K562 (cell line): Measurements from ENCODE around the gene COL9A3. TPM values are rescaled to one million over a fixed set of nuclear protein-coding genes. Genes with fewer than 3 reads are reported as not detected.

Experiments
- ATAC-seq: fragments of 200-7000 bp; cut with Tn5 transposase; 3 replicates; pipeline ENCODE4 v1.9.1; 2020; ENCODE audit warnings: moderate library complexity
- BruUV-seq: library from RNA; stranded (reverse); fragments of 400-500 nt; replicated peaks from 2 replicates; lab custom pipeline; 2021; lab: Mats Ljungman, UMichigan
- CTCF ChIA-PET: fragments of 300-600 bp; formaldehyde crosslinking; extraction: SDS; loops from one replicate; lab custom pipeline; 2021; ENCODE audit warnings: low intra/inter-chr PET ratio; lab: Yijun Ruan, JAX
- POLR2A ChIA-PET: fragments of 300-600, 350-650 bp; sonication (Branson Sonifier 250); formaldehyde crosslinking; extraction: SDS; loops from one replicate; lab custom pipeline; 2021; ENCODE audit warnings: antibody characterized with exemption, inconsistent platforms; lab: Yijun Ruan, JAX
- DNase-seq, 4 experiments: peaks; one replicate each; pipeline versions ENCODE4 v3.0.0 to v3.0.0-alpha.2; 2011 to 2018; ENCODE audit warnings: low spot score in 3 of 4, mixed read lengths in 3 of 4; ENCODE audit errors: extremely low read depth in 1 of 4
- FAIRE-seq: peaks from 2 replicates; lab custom pipeline; 2011; peaks lifted over from hg19 to GRCh38; lab: Jason Lieb, UNC
- H2AFZ ChIP-seq: 2 replicates; pipeline ENCODE4 v1.6.0; 2011; ENCODE audit warnings: low read depth, low read length, control low read depth, inconsistent platforms
- H3K27ac ChIP-seq: fragments of 200-600 bp; 3 replicates; pipeline ENCODE4 v1.8.0; 2011; ENCODE audit warnings: low read depth, mild to moderate bottlenecking, control low read depth, inconsistent platforms, low read length, moderate library complexity, mixed read lengths; ENCODE audit errors: extremely low read depth
- H3K27me3 ChIP-seq, 2 experiments: fragments of 300-600 bp in 1 of 2; 2 replicates in 1 of 2; 3 replicates in 1 of 2; pipeline versions ENCODE4 v1.6.0 to v1.8.0; 2011; ENCODE audit warnings: inconsistent platforms in 2 of 2, low read length in 2 of 2, mild to moderate bottlenecking in 1 of 2, mixed read lengths in 1 of 2, moderate library complexity in 1 of 2; ENCODE audit not compliant: control insufficient read depth in 2 of 2, insufficient read depth in 2 of 2
- H3K36me3 ChIP-seq: fragments of 300-600 bp; 3 replicates; pipeline ENCODE4 v1.8.0; 2011; ENCODE audit warnings: mild to moderate bottlenecking, low read length, inconsistent platforms; ENCODE audit not compliant: control insufficient read depth, insufficient read depth
- H3K4me1 ChIP-seq, 2 experiments: fragments of 200-600 bp in 1 of 2; replicated peaks in 1 of 2; 2 replicates in 1 of 2; 3 replicates in 1 of 2; pipeline versions ENCODE4 v1.5.1 to v1.8.0; 2011; ENCODE audit warnings: inconsistent platforms in 2 of 2, low read length in 2 of 2, mild to moderate bottlenecking in 1 of 2, mixed read lengths in 1 of 2, moderate library complexity in 1 of 2; ENCODE audit not compliant: control insufficient read depth in 2 of 2, insufficient read depth in 2 of 2
- H3K4me2 ChIP-seq: 2 replicates; pipeline ENCODE4 v1.6.1; 2011; ENCODE audit warnings: low read length, control low read depth, inconsistent platforms, mixed read lengths; ENCODE audit not compliant: insufficient read depth
- H3K4me3 ChIP-seq: fragments of 200-600 bp; sonication (generic), shearing (Covaris generic); 2 replicates; pipeline ENCODE4 v1.5.1; 2016; ENCODE audit warnings: control low read depth, inconsistent platforms
- H3K79me2 ChIP-seq: fragments of 200-600 bp; 3 replicates; pipeline ENCODE4 v1.8.0; 2011; ENCODE audit warnings: low read length, inconsistent platforms; ENCODE audit not compliant: control insufficient read depth, insufficient read depth
- H3K9ac ChIP-seq, 2 experiments: 2 replicates each; pipeline versions ENCODE4 v1.6.0 to v1.6.1; 2011; ENCODE audit warnings: low read depth in 2 of 2, low read length in 2 of 2, control low read depth in 1 of 2, inconsistent platforms in 1 of 2, mild to moderate bottlenecking in 1 of 2, mixed read lengths in 1 of 2; ENCODE audit not compliant: insufficient read depth in 1 of 2
- H3K9me1 ChIP-seq: one replicate; pipeline ENCODE4 v1.6.0; 2011; ENCODE audit warnings: inconsistent platforms, mild to moderate bottlenecking, low read length, moderate library complexity; ENCODE audit not compliant: control insufficient read depth, insufficient read depth
- H3K9me3 ChIP-seq: replicated peaks from 2 replicates; pipeline ENCODE4 v1.5.1; 2011; ENCODE audit warnings: low read depth, low read length, inconsistent platforms; ENCODE audit not compliant: control insufficient read depth, insufficient read depth
- H4K20me1 ChIP-seq: replicated peaks from 2 replicates; pipeline ENCODE4 v1.6.1; 2011; ENCODE audit warnings: low read length, inconsistent platforms, mixed read lengths; ENCODE audit not compliant: control insufficient read depth, insufficient read depth
- HNRNPL ChIP-seq: fragments of 200-400 bp; formaldehyde crosslinking; IDR thresholded peaks from 2 replicates; pipeline ENCODE4 v1.6.1; 2017; ENCODE audit warnings: low read depth, mild to moderate bottlenecking, low read length
- WGBS: fragments of 100-300 bp; shearing (Covaris generic); methylation state at CpG from one replicate; pipeline ENCODE4 v1.1.6; 2016; ENCODE audit warnings: low coverage, mixed read lengths; ENCODE audit not compliant: insufficient coverage; ENCODE audit errors: missing lambda C conversion rate; 5-methylcytosine and 5-hydroxymethylcytosine counted together
- in situ Hi-C: fragments of 300-500 bp; cut with MboI; formaldehyde crosslinking; loops from 4 replicates; pipeline ENCODE4 v1.15.0; 2018; ENCODE audit warnings: inconsistent platforms, mixed read lengths
- intact Hi-C: fragments of 100-400 bp; cut with micrococcal nuclease; formaldehyde crosslinking; loops from 2 replicates; pipeline ENCODE4 v1.14.2; 2022
- polyA plus RNA-seq, 8 experiments: library from polyadenylated mRNA; depleted of rRNA in 4 of 8; stranded (reverse) in 5 of 8; unstranded in 3 of 8; fragments of >200 nt; fragmentation: Nextera tagmentation in 2 of 8; fragmentation: Illumina TruSeq in 1 of 8; extraction: Ambion mirVana in 2 of 8; extraction: Trizol in 1 of 8; gene quantifications; 2 replicates each; pipeline versions ENCODE4 v1.2.1 to v1.2.3, GENCODE V29; 2011 to 2014; ENCODE audit warnings: inconsistent platforms in 1 of 8, missing spikeins in 1 of 8
- total RNA-seq, 7 experiments: library from RNA; depleted of rRNA in 6 of 7; stranded (reverse); fragments of >200 nt in 6 of 7; fragmentation: Illumina TruSeq in 2 of 7; extraction: Trizol in 2 of 7; gene quantifications; 2 replicates each; pipeline versions ENCODE4 v1.2.1 to v1.2.3, GENCODE V29; 2011 to 2021; ENCODE audit warnings: low replicate concordance in 1 of 7
- TF ChIP-seq, protein P1 (sequence below): fragments of 450-650 bp; IDR thresholded peaks from 2 replicates; pipeline ENCODE4 v1.6.1; 2018; ENCODE audit not compliant: partially characterized antibody
- TF ChIP-seq, protein P2 (sequence below): sonication (generic); formaldehyde crosslinking; IDR thresholded peaks from 2 replicates; pipeline ENCODE4 v1.8.0; 2023; ENCODE audit warnings: missing genetic modification reagents, mild to moderate bottlenecking, borderline replicate concordance

COL9A3 gene
- total and polyA plus RNA-seq, 9 of the 15 experiments (the other 6 are each of a cell fraction or from before 2014, with no cell fraction given) = 0.14 to 3.6 (median 0.88) TPM; not detected in 1

DNA sequence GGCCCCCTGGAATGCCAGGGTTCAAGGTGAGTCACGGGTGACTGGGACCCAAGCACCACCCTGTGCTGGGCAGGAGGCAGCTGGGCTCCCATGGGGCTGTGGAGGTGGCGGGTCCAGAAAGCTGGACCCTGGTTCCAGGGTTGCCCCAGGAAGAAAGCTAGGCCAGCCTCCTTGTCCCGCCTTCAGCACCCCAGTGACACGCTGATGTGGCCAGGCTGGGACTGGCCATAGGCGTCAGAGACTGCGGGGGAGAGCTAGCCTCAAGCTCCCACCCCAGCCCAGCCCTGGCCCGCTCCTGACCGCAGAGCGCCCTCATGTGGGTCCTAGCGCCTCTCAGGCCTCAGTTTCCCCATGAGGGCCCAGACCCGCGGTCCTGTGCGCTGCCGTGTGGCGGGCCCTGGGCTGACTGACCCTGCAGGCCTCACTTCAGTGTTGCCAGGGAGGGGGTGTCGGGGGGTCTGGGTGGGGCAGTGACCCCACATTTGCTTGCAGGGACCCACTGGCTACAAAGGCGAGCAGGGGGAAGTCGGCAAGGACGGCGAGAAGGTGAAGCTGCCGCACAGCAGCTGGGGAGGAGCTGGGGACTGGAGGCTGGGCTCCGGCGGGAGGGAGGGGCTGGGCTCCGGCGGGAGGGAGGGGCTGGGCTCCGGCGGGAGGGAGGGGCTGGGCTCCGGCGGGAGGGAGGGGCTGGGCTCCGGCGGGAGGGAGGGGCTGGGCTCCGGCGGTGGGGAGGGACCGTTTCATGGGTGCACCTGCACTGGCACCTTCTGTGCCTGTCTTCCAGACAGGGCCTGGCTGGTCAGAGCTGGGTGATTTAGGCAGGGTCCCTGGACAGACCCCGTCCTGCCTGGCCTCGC, 7.9 kb downstream of the COL9A3 start (continued):
- TF ChIP-seq, protein P1, sequence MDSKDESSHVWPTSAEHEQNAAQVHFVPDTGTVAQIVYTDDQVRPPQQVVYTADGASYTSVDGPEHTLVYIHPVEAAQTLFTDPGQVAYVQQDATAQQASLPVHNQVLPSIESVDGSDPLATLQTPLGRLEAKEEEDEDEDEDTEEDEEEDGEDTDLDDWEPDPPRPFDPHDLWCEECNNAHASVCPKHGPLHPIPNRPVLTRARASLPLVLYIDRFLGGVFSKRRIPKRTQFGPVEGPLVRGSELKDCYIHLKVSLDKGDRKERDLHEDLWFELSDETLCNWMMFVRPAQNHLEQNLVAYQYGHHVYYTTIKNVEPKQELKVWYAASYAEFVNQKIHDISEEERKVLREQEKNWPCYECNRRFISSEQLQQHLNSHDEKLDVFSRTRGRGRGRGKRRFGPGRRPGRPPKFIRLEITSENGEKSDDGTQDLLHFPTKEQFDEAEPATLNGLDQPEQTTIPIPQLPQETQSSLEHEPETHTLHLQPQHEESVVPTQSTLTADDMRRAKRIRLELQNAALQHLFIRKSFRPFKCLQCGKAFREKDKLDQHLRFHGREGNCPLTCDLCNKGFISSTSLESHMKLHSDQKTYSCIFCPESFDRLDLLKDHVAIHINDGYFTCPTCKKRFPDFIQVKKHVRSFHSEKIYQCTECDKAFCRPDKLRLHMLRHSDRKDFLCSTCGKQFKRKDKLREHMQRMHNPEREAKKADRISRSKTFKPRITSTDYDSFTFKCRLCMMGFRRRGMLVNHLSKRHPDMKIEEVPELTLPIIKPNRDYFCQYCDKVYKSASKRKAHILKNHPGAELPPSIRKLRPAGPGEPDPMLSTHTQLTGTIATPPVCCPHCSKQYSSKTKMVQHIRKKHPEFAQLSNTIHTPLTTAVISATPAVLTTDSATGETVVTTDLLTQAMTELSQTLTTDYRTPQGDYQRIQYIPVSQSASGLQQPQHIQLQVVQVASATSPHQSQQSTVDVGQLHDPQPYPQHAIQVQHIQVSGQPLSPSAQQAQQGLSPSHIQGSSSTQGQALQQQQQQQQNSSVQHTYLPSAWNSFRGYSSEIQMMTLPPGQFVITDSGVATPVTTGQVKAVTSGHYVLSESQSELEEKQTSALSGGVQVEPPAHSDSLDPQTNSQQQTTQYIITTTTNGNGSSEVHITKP = peak; percentile 15

DNA sequence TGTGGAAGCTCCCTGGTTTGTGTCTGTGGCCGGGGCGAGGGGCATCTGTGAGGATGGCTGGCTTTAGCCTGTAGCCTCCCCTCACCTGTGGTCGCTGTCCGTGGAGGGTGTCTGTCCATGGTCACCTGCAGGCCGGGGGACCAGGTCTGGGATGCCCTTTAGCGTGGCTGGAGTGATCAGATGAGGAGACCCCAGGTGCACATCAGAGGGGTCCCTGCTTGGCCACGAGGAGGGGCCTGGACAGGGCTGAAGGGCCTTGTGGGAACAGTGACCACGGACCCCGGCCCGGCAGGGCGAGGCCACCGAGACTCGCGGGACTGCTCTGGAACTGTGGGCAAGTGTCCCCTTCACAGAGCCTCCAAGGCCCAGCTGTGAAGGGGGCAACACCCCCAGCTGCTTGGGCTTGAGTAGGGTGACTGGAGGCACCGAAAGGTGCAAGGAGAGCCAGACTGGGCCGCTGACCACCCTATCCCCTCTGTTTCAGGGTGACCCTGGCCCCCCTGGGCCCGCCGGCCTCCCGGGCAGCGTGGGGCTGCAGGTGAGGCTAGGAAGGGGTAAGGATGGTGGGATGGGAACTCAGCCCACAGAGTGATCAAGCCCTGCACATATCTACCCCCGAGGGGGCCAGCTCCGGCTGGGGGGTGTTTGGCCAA, 8.6 kb downstream of the COL9A3 start:
- H3K4me1 ChIP-seq = peaks cover 12 to 100% of the 10 kb centered on the region in 2 experiments
- ChIA-PET POLR2A (interaction anchor here (0.6 to 1.4 kb wide), 5 partner anchors 53 to 101 kb away, joined by 3 to 5 read pairs (median 3); no protein-coding TSS in a partner anchor), CTCF (no interaction called here)
- H3K27me3 ChIP-seq = no peaks in the 10 kb centered on the region
- in situ Hi-C loops = loop anchor here (10.0 kb wide), 1 partner anchor 189 kb away; no protein-coding TSS in a partner anchor
- H3K36me3 ChIP-seq = no peaks in the 10 kb centered on the region
- ATAC-seq (no peak), FAIRE-seq (no peak), DNase-seq (no peak)
- H3K4me2 ChIP-seq = peak overlapping the region; percentile 49; the same call in 1 of the 2 replicates
- no peaks in the 10 kb centered on the region for H3K79me2 ChIP-seq
- H3K9me1 ChIP-seq = no peaks in the 10 kb centered on the region
- intact Hi-C loops = loop anchor here (10.0 kb wide), 1 partner anchor 49 kb away; no protein-coding TSS in a partner anchor
- no peak overlapping the region for H2AFZ ChIP-seq
- peak overlapping the region in 1 of 2 experiments; percentile 61; a peak in 1 of 4 replicates for H3K9ac ChIP-seq
- H3K27ac ChIP-seq = no peak overlapping the region
- H3K9me3 ChIP-seq = no peaks in the 10 kb centered on the region
- WGBS = 43% methylated on average over 19 of the region's 22 CpGs
- H4K20me1 ChIP-seq = 0 out of 2 replicates have a peak, but pooled peaks cover 3% of the 10 kb centered on the region
- no peak overlapping the region for H3K4me3 ChIP-seq
- no TSS peak for BruUV-seq
- TF ChIP-seq HNRNPL = no peak
- TF ChIP-seq, protein P2, sequence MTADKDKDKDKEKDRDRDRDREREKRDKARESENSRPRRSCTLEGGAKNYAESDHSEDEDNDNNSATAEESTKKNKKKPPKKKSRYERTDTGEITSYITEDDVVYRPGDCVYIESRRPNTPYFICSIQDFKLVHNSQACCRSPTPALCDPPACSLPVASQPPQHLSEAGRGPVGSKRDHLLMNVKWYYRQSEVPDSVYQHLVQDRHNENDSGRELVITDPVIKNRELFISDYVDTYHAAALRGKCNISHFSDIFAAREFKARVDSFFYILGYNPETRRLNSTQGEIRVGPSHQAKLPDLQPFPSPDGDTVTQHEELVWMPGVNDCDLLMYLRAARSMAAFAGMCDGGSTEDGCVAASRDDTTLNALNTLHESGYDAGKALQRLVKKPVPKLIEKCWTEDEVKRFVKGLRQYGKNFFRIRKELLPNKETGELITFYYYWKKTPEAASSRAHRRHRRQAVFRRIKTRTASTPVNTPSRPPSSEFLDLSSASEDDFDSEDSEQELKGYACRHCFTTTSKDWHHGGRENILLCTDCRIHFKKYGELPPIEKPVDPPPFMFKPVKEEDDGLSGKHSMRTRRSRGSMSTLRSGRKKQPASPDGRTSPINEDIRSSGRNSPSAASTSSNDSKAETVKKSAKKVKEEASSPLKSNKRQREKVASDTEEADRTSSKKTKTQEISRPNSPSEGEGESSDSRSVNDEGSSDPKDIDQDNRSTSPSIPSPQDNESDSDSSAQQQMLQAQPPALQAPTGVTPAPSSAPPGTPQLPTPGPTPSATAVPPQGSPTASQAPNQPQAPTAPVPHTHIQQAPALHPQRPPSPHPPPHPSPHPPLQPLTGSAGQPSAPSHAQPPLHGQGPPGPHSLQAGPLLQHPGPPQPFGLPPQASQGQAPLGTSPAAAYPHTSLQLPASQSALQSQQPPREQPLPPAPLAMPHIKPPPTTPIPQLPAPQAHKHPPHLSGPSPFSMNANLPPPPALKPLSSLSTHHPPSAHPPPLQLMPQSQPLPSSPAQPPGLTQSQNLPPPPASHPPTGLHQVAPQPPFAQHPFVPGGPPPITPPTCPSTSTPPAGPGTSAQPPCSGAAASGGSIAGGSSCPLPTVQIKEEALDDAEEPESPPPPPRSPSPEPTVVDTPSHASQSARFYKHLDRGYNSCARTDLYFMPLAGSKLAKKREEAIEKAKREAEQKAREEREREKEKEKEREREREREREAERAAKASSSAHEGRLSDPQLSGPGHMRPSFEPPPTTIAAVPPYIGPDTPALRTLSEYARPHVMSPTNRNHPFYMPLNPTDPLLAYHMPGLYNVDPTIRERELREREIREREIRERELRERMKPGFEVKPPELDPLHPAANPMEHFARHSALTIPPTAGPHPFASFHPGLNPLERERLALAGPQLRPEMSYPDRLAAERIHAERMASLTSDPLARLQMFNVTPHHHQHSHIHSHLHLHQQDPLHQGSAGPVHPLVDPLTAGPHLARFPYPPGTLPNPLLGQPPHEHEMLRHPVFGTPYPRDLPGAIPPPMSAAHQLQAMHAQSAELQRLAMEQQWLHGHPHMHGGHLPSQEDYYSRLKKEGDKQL = no peak
